Retinal pigment epithelial cell (primary cell): Measurements from ENCODE around the gene MESP1.

Experiments
- DNase-seq: peaks from one replicate; pipeline ENCODE4 v3.0.0-alpha.2; 2010; ENCODE audit warnings: low read depth
- H3K4me3 ChIP-seq: 2 replicates; pipeline ENCODE4 v1.5.1; 2011; ENCODE audit warnings: mild to moderate bottlenecking, low read length, control low read depth, moderate library complexity
- CTCF ChIP-seq: conservative IDR thresholded peaks from 2 replicates; pipeline ENCODE4 v1.5.1; 2011; ENCODE audit warnings: low read depth, low read length, control low read depth, inconsistent platforms

MESP1 gene

DNA sequence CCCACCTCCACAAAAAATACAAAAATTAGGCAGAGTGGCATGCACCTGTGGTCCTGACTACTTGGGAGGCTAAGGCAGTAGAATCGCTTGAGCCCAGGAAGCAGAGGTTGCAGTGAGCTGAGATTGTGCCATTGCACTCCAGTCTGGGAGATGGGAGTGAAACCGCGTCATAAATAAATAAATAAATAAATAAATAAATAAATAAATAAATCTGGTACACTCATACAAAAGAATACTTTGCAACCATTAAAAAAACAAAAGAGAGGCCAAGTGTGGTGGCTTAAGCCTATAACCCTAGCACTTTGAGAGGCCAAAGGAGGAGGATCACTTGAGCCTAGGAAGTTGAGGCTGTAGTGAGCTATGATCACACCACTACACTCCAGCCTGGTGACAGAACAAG, 28.0 kb downstream of the MESP1 start:
- DNase-seq, result no peak
- H3K4me3 ChIP-seq, result no peak overlapping the region
- TF ChIP-seq CTCF, result no peak

- DNase-seq, result no peak
- H3K4me3 ChIP-seq, result no peak overlapping the region
- no peak for TF ChIP-seq CTCF
Observed at GRCh38 chr15:89714775-89715174, 36.3 kb downstream of the MESP1 start.

DNA sequence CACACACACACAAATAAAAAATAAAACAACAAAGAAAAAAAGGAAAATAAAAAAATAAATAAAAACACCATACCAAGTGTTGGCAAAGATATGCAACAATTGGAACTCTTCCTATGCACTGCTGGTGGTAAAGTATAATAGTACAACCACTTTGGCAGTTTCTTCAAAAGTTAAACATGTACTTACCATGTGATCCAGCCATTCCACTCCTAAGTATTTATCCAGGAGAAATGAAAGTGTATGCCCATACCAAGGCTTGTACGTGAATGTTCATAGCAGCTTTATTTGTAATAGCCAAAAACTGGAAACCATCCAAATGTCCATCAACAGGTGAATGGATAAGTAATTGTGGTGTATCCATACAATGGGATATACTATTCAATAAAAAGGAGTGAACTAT, 43.5 kb downstream of the MESP1 start:
- TF ChIP-seq CTCF, result no peak
- no peak overlapping the region for H3K4me3 ChIP-seq
- DNase-seq, result no peak

DNA sequence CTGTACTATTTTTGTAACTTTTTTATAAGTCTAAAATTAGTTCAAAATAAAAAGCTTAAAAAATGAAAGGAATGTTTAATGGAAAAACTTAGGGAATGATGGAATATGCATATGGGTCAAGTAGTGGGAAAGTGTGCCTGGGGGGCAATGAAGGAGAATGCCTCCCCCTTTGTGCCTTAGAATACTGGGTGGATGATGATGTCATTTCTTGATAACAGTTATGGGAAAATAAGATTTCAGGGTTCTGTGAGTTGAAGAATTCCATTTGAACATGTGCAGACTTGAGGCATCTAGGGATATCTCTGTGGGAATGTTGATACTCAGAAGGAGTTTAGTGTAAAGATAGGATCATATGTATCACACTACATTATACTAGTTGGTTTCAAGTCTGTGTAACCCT, 46.6 kb downstream of the MESP1 start:
- no peak for DNase-seq
- no peak overlapping the region for H3K4me3 ChIP-seq
- no peak for TF ChIP-seq CTCF
